Sigmoid colon (tissue), 7 donors: Measurements from ENCODE around the gene SGCD. TPM values are rescaled to one million over a fixed set of nuclear protein-coding genes. Genes with fewer than 3 reads are reported as not detected.

ENCODE experiments used
- DNase-seq: peaks from one replicate; pipeline ENCODE4 v3.0.0-alpha.2; 2019
- H3K27ac ChIP-seq, 4 donors: fragments of 200-600 bp; sonication (generic); one replicate each; pipeline ENCODE4 v1.5.1; 2016 to 2019; ENCODE audit warnings: mild to moderate bottlenecking in 1 of 4
- H3K27me3 ChIP-seq, 3 donors: fragments of 200-600 bp; sonication (generic); one replicate each; pipeline ENCODE4 v1.5.1; 2019; ENCODE audit warnings: mild to moderate bottlenecking in 1 of 3
- H3K36me3 ChIP-seq, 4 donors: fragments of 200-600 bp; sonication (generic); one replicate each; pipeline ENCODE4 v1.5.1; 2016 to 2019
- H3K4me1 ChIP-seq, 4 donors: fragments of 200-600 bp; sonication (generic); one replicate each; pipeline ENCODE4 v1.5.1; 2017 to 2019
- H3K4me3 ChIP-seq, 4 donors: fragments of 200-600 bp; sonication (generic); one replicate each; pipeline ENCODE4 v1.5.1; 2017 to 2019; ENCODE audit warnings: mild to moderate bottlenecking in 2 of 4, moderate library complexity in 1 of 4
- H3K9me3 ChIP-seq, 4 donors: fragments of 200-600 bp in 3 of 4; sonication (generic) in 3 of 4; one replicate each; pipeline versions ENCODE4 v1.5.1 to v1.6.1; 2013 to 2019
- CTCF ChIP-seq, 4 experiments: fragments of 450-650 bp in 3 of 4; fragments of 200-600 bp in 1 of 4; IDR thresholded peaks; one replicate each; pipeline ENCODE4 v1.5.1; 2016 to 2019; ENCODE audit warnings: antibody characterized with exemption in 4 of 4, mild to moderate bottlenecking in 3 of 4, moderate library complexity in 2 of 4
- EP300 ChIP-seq, 4 donors: sonication (generic); formaldehyde crosslinking; IDR thresholded peaks; one replicate each; pipeline ENCODE4 v1.6.1; 2017; ENCODE audit warnings: antibody characterized with exemption in 4 of 4
- POLR2A ChIP-seq, 2 donors: fragments of 450-650 bp; IDR thresholded peaks; one replicate each; pipeline ENCODE4 v1.6.1; 2016; ENCODE audit warnings: antibody characterized with exemption in 2 of 2, mild to moderate bottlenecking in 2 of 2, moderate library complexity in 2 of 2
- POLR2AphosphoS5 ChIP-seq, 4 donors: sonication (generic); formaldehyde crosslinking; IDR thresholded peaks; one replicate each; pipeline ENCODE4 v1.6.1; 2017; ENCODE audit warnings: antibody characterized with exemption in 4 of 4
- WGBS, 2 donors: extraction: QIAGEN DNeasy Blood & Tissue Kit; methylation state at CpG; one replicate each; pipeline ENCODE4 v1.1.7; 2013; 5-methylcytosine and 5-hydroxymethylcytosine counted together
- intact Hi-C: fragments of 100-400 bp; cut with DNase I; formaldehyde crosslinking; loops from one replicate; pipeline ENCODE4 v1.15.1; 2023
- polyA plus RNA-seq, 3 donors: library from polyadenylated mRNA; stranded (reverse); fragments of 200-250 nt; gene quantifications; one replicate each; pipeline ENCODE4 v1.2.3, GENCODE V29; 2013
- total RNA-seq, 4 donors: library from RNA; depleted of rRNA; stranded (reverse); fragments of >200 nt; gene quantifications; one replicate each; pipeline ENCODE4 v1.1.0, GENCODE V29; 2016
- donor health status: healthy with polysubstance abuse.
- donor health status: Bipolar disorder and iron deficiency.
- donor health status: healthy.

Gene SGCD
- total and polyA plus RNA-seq, 7 donors, result under 0.01 to 34.3 (median 8.2) TPM

- peaks cover 0 to 4% (median 1%) of the 10 kb centered on the region in 4 donors for H3K4me1 ChIP-seq
- no peaks in the 10 kb centered on the region for H3K27me3 ChIP-seq
- H3K9me3 ChIP-seq, result no peaks in the 10 kb centered on the region
- no peak overlapping the region for H3K27ac ChIP-seq
- intact Hi-C loops, result no loop called here
- TF ChIP-seq CTCF (IDR thresholded peaks at IDR 0.05) (no peak), POLR2AphosphoS5 (IDR thresholded peaks at IDR 0.05) (no peak), EP300 (IDR thresholded peaks at IDR 0.05) (no peak), POLR2A (IDR thresholded peaks at IDR 0.05) (no peak)
- no peak for DNase-seq
- H3K4me3 ChIP-seq, result no peak overlapping the region
- WGBS, 2 donors, result 15 to 62% methylated on average over 2 of the region's 2 CpGs
- peaks cover 0 to 5% (median 0%) of the 10 kb centered on the region in 4 donors for H3K36me3 ChIP-seq
Measured at GRCh38 chr5:156339139-156339841, 12.3 kb downstream of the SGCD start.

GRCh38 chr5:156340893-156341292 is 13.9 kb downstream of the SGCD start:
- TF ChIP-seq CTCF (IDR thresholded peaks at IDR 0.05) (no peak), POLR2A (IDR thresholded peaks at IDR 0.05) (no peak), EP300 (IDR thresholded peaks at IDR 0.05) (no peak), POLR2AphosphoS5 (IDR thresholded peaks at IDR 0.05) (no peak)
- WGBS, 2 donors, result 14 to 75% methylated on average over 1 of the region's 1 CpG
- intact Hi-C loops, result no loop called here

GRCh38 chr5:156350256-156350655 is 23.3 kb downstream of the SGCD start:
- Histone ChIP-seq H3K4me3 (no peak overlapping the region), H3K27me3 (no peaks in the 10 kb centered on the region), H3K27ac (no peak overlapping the region), H3K4me1 (no peaks in the 10 kb centered on the region), H3K36me3 (peaks cover 0 to 26% (median 7%) of the 10 kb centered on the region in 4 donors), H3K9me3 (no peaks in the 10 kb centered on the region)
- TF ChIP-seq POLR2AphosphoS5 (IDR thresholded peaks at IDR 0.05), result no peak
- no peak for TF ChIP-seq EP300 (IDR thresholded peaks at IDR 0.05)
- no peak for TF ChIP-seq POLR2A (IDR thresholded peaks at IDR 0.05)
- TF ChIP-seq CTCF (IDR thresholded peaks at IDR 0.05), result no peak
- DNase-seq, result no peak
- intact Hi-C loops, result no loop called here
- WGBS, 2 donors, result 73 to 76% methylated on average over 2 of the region's 2 CpGs

More at GRCh38 chr5:156340893-156341292, 13.9 kb downstream of the SGCD start:
- Histone ChIP-seq H3K4me3 (no peak overlapping the region), H3K27me3 (no peaks in the 10 kb centered on the region), H3K9me3 (no peaks in the 10 kb centered on the region), H3K4me1 (peaks cover 0 to 2% (median 0%) of the 10 kb centered on the region in 4 donors), H3K36me3 (peaks cover 0 to 21% (median 3%) of the 10 kb centered on the region in 4 donors), H3K27ac (no peak overlapping the region)
- no peak for DNase-seq

- TF ChIP-seq CTCF (IDR thresholded peaks at IDR 0.05), result no peak
- no peak for TF ChIP-seq EP300 (IDR thresholded peaks at IDR 0.05)
- no peak for TF ChIP-seq POLR2A (IDR thresholded peaks at IDR 0.05)
- TF ChIP-seq POLR2AphosphoS5 (IDR thresholded peaks at IDR 0.05), result no peak
- Histone ChIP-seq H3K27ac (no peak overlapping the region), H3K27me3 (no peaks in the 10 kb centered on the region), H3K4me1 (no peaks in the 10 kb centered on the region), H3K9me3 (no peaks in the 10 kb centered on the region), H3K36me3 (peaks cover 0 to 14% (median 3%) of the 10 kb centered on the region in 4 donors), H3K4me3 (no peak overlapping the region)
- intact Hi-C loops, result no loop called here
- WGBS, 2 donors, result 13 to 60% methylated on average over 4 of the region's 4 CpGs
- no peak for DNase-seq
Measured at GRCh38 chr5:156351423-156351822, 24.5 kb downstream of the SGCD start.
